ENCODE data around the gene LTN1. TPM values are rescaled to one million over a fixed set of nuclear protein-coding genes. Genes with fewer than 3 reads are reported as not detected.

Gene LTN1
- total RNA-seq, 4 donors from 2014 or later = 19.0 to 21.4 (median 20.9) TPM

DNA sequence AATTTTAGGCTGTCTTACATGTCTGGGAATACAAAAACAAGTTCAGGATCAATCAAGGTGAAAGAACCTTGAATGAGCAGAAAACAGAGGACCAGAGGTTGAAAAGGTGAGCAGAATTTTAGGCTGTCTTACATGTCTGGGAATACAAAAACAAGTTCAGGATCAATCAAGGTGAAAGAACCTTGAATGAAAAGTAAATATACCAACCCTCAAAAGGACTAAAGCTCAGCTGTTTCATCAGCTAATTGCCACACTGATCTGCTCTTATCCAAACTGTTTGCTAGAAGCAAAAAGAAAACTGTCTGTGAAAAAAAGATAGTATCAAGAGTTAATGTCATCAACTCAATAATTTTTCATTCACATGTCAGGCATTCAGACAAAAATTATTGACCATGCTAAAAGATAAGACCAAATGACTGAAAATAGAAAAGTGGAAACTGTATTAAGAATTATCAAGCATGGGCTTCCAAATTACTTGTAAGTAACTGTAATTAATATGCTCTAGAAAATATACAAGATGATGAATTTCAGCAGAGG is 69.2 kb downstream of the LTN1 start:
- no peak overlapping the region for H3K4me3 ChIP-seq (ENCODE audit: low read depth, poor library complexity, severe bottlenecking)
- no peak for DNase-seq (ENCODE audit: low spot score in 2 of 2)
- TF ChIP-seq CTCF (IDR thresholded peaks at IDR 0.05) (no peak), POLR2A (IDR thresholded peaks at IDR 0.05) (no peak)
- intact Hi-C loops (cut with DNase I; ENCODE audit: low total_unique reads) = no loop called here

- DNase-seq (ENCODE audit: low spot score in 2 of 2) = no peak
- 92 to 93% methylated on average over 7 of the region's 7 CpGs for WGBS, 2 donors
- intact Hi-C loops (cut with DNase I; ENCODE audit: low total_unique reads) = no loop called here
- TF ChIP-seq POLR2A (IDR thresholded peaks at IDR 0.05) (no peak), CTCF (IDR thresholded peaks at IDR 0.05) (no peak)
- H3K4me3 ChIP-seq (ENCODE audit: low read depth, poor library complexity, severe bottlenecking) = no peak overlapping the region
Measured at GRCh38 chr21:28922368-28922767, 70.3 kb downstream of the LTN1 start.

DNA sequence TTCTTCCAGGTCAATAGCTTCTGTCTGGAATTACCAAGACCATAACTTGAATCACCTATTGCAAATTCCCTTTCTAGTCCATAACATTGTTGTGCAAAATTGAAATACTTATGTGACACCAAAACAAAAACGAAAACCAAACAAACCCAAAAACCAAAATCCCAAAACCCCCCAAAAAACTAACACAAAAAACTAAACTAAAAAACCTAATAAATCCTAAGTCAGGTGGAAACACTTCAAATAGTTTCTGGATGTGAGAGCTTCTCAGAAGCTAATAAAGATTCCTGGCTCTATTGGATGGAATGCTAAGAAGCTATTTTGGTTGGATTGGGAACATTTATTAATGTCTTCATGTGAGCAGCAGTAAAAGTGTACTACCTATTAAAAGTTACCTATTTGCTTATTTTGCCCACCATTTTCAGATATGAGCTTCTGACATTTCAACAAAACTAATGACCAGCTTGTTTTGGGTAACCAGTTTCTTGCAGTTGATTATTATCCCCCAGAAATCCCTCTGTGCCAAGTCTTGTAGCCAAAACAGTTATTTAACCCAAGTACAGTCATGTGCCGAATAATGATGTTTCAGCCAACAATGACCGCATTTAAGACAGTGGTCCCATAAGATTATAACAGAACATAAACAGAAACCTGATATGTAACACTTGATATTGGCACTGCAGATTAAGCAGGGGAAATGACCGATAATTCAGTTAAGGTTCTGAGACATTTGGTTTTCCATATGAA is 76.4 kb downstream of the LTN1 start:
- TF ChIP-seq POLR2A (IDR thresholded peaks at IDR 0.05) = no peak
- no peak for TF ChIP-seq CTCF (IDR thresholded peaks at IDR 0.05)
- no peak overlapping the region for H3K4me3 ChIP-seq (ENCODE audit: low read depth, poor library complexity, severe bottlenecking)
- intact Hi-C loops (cut with DNase I; ENCODE audit: low total_unique reads) = no loop called here
- 87 to 89% methylated on average over 4 of the region's 4 CpGs for WGBS, 2 donors
- no peak for DNase-seq (ENCODE audit: low spot score in 2 of 2)

DNA sequence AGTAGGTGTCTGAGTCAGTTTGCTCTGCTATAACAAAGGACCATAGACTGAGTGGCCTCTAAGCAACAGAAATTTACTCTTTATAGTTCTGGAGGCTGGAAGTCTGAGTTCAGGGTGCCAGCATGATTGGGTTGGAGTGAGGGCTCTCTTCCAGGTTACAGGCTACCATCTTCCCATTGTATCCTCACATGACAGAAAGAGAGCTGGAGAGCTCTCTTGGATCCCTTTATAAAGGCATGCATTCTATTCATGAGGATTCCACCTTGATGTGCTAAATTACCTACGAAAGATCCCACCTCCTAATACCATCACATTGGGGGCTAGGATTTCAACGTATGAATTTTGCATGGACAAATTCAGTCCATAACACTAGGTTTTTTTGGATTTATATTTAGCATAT is 79.6 kb downstream of the LTN1 start:
- intact Hi-C loops (cut with DNase I; ENCODE audit: low total_unique reads) = no loop called here

GRCh38 chr21:28910280-28910887 is 82.3 kb downstream of the LTN1 start:
- intact Hi-C loops (cut with DNase I; ENCODE audit: low total_unique reads) = no loop called here
- TF ChIP-seq POLR2A (IDR thresholded peaks at IDR 0.05) (no peak), CTCF (IDR thresholded peaks at IDR 0.05) (no peak)
- no peak overlapping the region for H3K4me3 ChIP-seq (ENCODE audit: low read depth, poor library complexity, severe bottlenecking)
- no peak for DNase-seq (ENCODE audit: low spot score in 2 of 2)
- WGBS, 2 donors = 61 to 75% methylated on average over 4 of the region's 4 CpGs

More for the DNA sequence above, 79.6 kb downstream of the LTN1 start:
- 74 to 78% methylated on average over 2 of the region's 2 CpGs for WGBS, 2 donors
- H3K4me3 ChIP-seq (ENCODE audit: low read depth, poor library complexity, severe bottlenecking) = no peak overlapping the region
- no peak for DNase-seq (ENCODE audit: low spot score in 2 of 2)
- no peak for TF ChIP-seq POLR2A (IDR thresholded peaks at IDR 0.05)
- TF ChIP-seq CTCF (IDR thresholded peaks at IDR 0.05) = no peak

Measured in lower leg skin (tissue), 4 donors.